ENCODE measurements around the gene STMN3.

Gene STMN3

DNA sequence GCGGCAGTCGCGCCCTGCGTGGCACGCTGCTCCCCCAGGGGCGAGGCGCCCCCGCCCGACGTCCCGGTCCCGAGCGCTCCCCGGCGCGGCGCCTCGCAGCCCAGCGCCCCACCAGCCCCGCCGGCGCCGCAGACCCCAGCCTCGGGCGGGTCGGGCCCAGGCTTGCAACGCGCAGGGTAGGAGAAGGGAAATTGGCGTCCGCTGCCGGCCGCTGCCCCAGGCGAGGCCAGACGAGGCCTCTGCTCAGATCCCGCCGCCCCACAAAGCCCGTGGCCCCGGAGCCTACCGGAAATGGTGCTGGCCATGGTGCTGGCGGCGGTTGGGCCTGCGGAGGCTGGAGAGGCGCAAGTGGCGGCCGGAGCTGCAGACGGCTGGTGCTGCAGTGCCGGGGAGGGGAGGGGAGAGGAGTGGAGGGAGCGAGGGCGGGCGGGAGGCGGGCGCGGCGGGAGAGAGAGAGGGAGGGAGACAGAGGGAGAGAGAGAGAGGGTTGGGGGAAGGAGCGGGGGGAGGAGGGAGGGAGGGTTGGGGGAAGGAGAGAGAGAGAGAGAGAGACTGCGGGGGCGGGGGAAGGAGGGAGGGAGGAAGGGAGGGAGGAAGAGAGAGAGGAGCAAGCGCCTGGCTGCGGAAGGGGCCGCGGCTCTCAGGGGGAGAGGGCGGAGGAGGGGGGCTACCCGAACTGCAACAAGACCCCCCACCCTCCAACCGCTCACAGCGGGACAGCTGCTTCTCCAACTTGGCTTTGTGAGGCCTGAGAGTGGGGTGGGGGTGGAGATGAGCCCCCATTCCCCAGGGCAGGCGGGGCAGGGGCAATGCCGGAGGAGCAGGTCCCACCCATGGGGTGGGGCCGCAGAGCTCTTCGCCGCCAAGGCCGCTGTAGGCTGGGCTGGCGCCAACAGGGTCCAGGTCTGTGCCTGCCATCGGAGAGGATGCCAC lies at the start of gene STMN3:
TSS of gene STMN3 (minus strand) at position 384 of the 933 bp plus-strand sequence. CDS start at position 305, 79 bp downstream.
- peak; percentile 50 for DNase-seq (ENCODE audit: low spot score)

DNA sequence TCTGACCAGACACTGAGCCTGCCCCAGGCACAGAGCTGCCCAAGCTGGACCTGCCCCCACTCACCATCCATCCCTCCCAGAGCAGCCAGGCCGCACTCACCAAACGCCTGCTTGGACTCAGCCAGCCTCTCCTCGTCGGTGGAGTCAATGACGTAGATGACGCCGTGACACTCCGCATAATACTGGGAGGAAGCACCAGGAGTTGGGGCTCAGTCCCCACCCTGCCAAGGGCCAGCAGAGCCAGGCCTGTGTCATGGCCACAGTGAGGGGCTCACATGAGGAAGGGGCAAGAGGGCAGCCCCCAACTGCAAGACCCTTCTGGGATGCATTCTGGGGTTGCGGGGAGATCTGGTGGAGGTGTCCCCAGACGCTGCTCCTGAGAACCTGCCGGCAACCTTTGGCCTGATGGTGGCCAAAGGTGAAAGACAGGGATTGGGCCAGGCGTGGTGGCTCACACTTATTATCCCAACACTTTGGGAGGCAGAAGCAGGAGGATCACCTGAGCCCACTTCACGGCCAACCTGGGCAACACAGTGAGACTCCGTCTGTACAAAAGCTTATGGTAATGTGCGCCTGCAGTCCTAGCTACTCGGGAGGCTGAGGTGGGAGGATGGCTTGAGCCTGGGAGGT lies 48.9 kb upstream of the STMN3 start:
- DNase-seq (ENCODE audit: low spot score), result no peak

DNA sequence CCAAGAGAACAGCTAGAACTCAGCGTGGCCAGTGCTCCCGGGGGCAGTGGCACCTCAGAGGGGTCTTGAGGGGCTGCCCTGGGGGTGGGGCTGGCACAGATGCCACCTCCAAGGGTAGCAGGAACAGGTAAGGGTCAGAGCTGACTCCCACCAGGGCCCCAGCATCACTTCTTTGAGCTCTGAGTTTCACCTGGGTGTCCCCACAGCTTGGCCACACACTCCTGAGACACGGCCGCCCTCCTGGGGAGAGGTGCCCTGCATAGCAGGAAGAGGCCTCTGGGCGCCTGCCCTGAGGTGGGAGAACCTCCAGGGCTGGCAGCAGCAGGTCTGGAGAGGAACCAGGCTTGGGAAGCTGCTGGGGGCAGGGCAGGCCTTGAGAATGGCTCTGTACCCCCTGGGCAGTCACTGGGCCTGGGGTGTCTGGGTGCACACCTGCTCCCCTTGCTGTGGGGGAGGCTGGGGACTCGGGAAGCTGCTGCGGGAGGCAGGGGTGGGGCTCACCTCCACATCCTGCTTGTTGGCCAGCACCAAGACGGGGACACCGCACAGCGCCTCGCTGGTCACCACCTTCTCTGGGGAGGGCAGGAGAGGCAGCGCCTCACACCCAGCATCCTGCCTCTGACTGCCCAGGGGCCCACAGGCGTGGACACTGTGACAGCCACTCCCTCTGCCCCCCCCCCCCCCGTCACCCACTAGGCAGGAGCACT lies 48.3 kb upstream of the STMN3 start:
- DNase-seq (ENCODE audit: low spot score), result no peak

DNA sequence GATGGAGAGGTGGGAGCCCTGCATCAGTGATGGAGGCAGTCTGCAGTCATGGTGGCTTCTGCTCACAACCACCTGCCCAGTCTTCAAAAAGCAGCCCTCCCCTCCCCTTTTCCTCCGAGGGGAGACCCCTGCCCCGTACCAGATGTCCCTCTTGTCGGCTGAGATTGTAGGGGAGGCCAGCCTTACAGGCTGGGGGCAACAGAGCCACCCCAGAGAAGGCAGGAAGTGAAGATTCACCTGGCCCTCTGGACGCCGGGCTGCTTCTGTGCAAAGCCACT lies 47.8 kb upstream of the STMN3 start:
- DNase-seq (ENCODE audit: low spot score), result no peak

DNA sequence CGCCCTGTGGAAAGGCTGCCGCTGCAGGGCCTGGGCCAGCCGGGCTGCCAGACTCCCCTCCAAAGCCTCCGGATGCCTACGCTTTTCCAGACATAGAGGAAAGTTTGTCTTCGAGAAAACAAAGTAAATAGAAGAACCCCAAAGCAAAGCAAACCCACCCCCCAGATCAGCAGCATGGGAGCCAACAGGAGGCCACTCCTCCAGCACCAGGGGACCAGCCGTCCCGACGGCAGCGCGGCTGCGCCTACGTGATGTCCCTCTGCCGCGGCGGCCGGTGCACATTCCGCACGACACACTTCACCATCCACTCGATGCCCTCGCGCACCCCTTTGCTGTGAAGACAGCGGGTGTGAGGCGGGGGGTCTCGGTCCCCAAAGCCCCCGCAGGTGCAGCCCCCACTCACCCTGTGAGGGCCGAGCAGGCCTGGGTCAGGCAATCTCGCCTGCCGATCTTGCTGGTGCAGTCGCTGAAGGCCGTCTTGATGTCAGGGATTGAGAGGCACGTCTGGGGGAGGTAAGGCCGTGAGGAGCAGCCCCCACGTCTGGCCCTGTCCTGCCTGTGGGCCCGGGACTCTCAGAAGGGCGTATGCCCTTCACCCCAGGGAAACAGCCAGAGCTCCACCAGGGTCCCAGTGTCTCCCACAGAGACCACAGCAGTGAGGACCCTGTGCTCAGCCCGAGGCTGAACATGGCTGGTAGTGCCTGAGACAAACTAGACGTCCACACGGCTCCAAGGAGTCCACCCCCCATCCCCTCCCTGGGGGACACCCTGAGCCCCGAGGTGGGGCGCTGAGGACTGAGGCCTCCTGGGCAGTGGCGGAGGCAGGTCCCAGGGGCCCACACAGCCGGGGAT lies 47.2 kb upstream of the STMN3 start:
- DNase-seq (ENCODE audit: low spot score), result no peak

DNA sequence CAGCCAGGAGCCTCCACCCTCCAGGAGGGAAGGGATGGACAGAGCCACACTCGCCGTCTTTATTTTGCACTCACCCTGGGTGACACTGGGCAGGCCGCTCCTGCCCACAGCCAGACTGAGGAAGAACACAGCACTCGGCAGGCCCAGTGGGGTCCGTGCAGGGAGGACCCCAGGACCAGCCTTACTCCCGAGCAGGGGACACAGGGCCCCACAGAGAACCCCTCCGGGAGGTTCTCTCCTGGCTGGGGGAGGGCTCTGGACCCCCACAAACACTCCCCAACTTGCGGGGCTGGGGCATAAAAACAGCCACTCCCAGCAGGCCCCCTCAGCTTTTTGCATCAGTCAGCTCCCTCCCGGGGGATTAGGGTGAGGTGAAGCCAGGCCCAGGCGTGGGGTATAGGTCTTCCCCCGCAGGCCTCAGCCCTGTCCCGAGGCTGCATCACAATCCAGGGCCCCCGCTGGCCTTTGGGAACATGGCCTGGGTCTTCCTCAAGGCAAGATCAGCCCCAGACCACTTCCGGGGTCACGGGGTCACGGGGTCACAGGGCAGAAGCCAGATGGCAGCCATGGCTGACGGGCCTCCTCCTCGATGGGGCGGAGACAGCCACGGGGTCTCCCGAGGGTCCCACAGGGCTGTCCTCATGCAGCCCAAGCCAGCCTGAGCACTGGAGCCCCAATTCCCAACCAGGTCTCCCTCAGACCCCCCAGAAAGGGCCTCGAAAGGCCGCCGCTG lies 46.4 kb upstream of the STMN3 start:
- no peak for DNase-seq (ENCODE audit: low spot score)

DNA sequence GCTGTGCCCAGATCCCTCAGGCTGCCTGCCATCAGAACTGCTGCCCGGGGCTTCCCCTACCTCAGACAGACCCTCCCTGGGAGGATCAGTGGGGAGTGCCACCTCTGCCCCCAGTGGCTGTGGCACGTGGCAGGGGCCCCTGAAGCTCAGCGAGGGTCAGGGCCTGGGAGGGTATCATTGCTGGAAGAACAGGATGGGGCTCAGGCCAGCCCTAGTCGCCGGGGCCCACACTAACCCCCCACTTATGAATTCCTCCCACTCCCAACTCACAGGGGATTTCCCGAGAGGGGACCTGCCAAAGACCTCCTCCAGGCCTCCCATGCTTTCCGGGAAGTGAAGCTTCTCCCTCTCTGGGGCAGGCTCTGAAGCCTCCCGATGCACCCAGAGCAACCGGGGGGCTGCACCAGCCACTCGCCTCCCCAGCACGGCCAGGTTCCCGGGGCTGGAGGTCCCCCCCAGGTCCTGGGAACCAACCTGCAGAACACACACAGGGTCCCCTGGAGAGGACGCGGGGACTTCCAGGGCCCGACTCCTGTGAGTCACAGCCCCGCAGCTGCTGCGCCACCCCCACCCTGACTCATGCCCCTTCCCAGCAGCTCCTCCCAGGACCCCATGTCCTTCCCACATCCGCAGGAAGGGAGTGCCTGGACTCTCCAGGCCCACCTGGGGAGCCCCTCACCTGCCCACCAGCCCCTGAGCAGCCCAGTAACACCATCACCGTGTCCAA lies 45.7 kb upstream of the STMN3 start:
- no peak for DNase-seq (ENCODE audit: low spot score)

DNA sequence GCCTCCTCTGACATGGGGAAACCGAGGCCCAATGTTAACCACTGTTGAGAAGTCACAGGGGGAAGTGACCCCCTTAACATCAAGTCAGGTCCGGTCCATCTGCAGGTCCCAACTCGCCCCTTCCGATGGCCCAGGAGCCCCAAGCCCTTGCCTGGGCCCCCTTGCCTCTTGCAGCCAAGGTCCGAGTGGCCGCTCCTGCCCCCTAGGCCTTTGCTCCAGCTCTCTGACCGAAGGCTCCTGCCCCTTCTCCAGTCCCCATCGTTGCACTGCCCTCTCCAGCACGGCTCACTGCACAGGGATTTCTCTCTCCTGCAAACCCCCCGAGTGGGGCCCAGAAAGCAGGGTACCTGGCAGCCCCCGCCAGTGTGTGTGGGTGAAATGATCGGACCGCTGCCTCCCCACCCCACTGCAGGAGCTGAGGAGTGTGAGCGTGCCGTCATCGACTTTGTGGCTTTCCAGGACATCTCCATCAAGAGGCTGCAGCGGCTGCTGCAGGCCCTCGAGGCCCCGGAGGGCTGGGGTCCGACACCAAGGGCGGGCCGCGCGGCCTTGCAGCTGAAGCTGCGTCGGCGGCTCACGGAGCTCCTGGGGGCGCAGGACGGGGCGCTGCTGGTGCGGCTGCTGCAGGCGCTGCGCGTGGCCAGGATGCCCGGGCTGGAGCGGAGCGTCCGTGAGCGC lies 44.8 kb upstream of the STMN3 start:
- DNase-seq (ENCODE audit: low spot score), result no peak

DNA sequence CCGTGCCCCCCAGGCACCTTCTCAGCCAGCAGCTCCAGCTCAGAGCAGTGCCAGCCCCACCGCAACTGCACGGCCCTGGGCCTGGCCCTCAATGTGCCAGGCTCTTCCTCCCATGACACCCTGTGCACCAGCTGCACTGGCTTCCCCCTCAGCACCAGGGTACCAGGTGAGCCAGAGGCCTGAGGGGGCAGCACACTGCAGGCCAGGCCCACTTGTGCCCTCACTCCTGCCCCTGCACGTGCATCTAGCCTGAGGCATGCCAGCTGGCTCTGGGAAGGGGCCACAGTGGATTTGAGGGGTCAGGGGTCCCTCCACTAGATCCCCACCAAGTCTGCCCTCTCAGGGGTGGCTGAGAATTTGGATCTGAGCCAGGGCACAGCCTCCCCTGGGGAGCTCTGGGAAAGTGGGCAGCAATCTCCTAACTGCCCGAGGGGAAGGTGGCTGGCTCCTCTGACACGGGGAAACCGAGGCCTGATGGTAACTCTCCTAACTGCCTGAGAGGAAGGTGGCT lies 44.2 kb upstream of the STMN3 start:
- DNase-seq (ENCODE audit: low spot score), result no peak

DNA sequence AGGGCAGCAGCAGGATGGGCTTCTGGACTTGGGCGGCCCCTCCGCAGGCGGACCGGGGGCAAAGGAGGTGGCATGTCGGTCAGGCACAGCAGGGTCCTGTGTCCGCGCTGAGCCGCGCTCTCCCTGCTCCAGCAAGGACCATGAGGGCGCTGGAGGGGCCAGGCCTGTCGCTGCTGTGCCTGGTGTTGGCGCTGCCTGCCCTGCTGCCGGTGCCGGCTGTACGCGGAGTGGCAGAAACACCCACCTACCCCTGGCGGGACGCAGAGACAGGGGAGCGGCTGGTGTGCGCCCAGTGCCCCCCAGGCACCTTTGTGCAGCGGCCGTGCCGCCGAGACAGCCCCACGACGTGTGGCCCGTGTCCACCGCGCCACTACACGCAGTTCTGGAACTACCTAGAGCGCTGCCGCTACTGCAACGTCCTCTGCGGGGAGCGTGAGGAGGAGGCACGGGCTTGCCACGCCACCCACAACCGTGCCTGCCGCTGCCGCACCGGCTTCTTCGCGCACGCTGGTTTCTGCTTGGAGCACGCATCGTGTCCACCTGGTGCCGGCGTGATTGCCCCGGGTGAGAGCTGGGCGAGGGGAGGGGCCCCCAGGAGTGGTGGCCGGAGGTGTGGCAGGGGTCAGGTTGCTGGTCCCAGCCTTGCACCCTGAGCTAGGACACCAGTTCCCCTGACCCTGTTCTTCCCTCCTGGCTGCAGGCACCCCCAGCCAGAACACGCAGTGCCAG lies 43.6 kb upstream of the STMN3 start, which contains the start of gene TNFRSF6B:
TSS of gene TNFRSF6B (plus strand) at position 25 of the 729 bp plus-strand sequence. CDS start at position 141, 116 bp downstream.
- DNase-seq (ENCODE audit: low spot score), result no peak

DNA sequence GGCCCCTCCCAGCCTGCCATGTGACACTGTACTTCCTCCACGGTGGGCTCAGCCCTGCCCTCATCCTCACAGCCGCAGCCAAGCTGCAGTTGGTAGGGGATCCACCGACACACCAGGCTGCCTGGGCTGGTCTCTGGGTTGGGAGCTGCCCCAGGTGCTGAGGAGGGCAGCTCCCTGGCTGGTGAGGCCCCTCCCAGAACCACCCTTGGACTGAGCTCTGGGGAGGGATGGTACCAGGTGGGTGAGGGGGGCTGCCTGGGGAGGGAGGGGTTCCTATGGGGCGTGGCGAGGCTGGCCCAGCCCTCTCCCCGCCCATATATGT lies 43.0 kb upstream of the STMN3 start:
- no peak for DNase-seq (ENCODE audit: low spot score)

DNA sequence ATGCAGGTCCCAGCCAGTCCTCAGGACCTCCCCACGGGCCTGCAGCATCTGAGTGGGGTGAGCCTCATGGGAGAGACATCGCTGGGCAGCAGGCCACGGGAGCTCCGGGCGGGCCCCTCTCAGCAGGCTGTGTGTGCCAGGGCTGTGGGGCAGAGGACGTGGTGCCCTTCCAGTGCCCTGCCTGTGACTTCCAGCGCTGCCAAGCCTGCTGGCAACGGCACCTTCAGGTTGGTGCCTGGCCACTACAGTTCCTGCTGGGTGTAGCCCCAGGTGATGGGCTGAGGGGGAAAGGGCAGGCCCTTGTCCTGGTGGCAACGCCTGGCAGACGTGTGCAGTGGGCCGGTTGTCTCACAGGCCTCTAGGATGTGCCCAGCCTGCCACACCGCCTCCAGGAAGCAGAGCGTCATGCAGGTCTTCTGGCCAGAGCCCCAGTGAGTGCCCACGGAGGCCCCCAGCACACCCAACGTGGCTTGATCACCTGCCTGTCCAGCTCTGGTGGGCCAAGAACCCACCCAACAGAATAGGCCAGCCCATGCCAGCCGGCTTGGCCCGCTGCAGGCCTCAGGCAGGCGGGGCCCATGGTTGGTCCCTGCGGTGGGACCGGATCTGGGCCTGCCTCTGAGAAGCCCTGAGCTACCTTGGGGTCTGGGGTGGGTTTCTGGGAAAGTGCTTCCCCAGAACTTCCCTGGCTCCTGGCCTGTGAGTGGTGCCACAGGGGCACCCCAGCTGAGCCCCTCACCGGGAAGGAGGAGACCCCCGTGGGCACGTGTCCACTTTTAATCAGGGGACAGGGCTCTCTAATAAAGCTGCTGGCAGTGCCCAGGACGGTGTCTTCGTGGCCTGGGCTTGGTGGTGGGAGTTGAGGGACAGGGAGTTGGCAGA lies 42.4 kb upstream of the STMN3 start:
- no peak for DNase-seq (ENCODE audit: low spot score)

DNA sequence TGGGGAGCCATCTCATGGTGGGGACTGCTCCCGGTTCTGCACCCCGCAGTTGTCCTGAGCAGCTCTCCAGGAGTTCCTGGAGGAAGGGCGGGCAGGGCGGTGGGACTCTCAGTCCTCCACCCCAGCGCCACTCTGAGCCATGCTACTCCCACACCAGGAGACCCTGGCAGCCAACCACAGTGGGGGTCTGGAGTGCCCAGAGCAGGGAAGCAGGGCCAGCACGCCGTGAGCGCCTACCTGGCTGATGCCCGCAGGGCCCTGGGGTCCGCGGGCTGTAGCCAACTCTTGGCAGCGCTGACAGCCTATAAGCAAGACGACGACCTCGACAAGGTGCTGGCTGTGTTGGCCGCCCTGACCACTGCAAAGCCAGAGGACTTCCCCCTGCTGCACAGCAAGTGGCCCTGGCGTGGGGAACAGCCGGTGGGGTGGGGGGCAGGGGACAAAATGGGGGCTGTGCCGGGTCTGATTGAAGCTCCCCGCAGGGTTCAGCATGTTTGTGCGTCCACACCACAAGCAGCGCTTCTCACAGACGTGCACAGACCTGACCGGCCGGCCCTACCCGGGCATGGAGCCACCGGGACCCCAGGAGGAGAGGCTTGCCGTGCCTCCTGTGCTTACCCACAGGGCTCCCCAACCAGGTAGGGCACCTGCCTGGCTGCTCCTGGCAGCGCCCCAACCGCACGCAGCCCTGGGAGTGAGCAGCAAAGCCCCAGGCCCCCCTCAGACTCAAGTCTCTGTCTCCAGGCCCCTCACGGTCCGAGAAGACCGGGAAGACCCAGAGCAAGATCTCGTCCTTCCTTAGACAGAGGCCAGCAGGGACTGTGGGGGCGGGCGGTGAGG lies 41.6 kb upstream of the STMN3 start:
- no peak for DNase-seq (ENCODE audit: low spot score)

DNA sequence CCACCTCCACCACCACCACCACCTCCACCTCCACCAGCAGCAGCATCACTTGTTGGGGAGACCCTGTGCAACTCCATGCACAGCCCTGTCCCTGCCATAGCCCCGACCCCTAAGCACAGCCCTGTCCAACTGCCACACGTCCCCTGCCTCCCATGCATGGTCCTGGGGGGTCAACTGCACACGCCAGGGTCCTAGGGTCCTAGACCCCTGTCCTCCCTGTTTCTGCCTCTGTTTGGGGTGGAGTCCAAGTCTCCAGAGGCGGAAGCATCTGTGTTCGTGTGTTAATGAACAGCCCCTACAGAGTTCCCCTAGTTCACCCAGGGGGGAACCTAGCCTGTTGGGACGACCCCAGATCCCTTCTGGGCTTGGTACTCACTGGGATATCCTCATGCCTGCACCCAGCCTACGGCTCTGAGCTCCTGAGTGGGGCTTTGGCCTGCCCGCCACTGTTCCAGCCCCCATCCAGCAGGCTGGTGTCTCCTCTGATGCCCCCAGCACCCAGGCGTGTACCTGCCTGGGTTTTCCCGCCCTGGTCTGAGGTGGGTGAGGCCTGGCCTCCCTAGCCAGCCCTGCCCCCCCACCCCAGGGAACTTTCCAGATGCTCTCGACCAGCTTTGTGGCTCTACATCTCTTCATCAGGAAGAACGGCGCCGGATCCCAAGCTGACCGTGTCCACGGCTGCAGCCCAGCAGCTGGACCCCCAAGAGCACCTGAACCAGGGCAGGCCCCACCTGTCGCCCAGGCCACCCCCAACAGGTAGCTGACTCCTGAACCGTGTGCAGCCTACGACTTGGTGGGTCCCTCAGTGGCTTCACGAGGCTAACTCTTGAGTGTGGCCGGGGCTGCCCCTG lies 40.7 kb upstream of the STMN3 start:
- no peak for DNase-seq (ENCODE audit: low spot score)

DNA sequence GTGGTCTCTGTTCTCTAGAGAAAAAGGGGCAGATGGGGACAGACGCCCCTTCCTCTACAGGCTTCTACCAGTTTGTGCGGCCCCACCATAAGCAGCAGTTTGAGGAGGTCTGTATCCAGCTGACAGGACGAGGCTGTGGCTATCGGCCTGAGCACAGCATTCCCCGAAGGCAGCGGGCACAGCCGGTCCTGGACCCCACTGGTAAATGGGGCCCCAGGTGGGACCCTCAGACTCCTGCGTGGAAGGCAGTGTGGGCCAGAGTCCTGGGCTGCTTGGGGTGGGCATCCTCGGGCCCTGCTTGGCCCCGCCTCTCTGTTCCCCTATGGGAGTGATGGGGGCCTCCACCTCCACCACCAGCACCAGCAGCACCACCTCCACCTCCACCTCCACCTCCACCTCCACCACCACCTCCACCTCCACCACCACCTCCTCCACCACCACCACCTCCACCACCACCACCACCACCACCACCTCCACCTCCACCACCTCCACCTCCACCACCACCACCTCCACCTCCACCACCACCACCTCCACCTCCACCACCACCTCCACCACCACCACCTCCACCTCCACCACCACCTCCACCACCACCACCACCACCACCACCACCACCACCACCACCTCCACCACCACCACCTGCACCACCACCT lies 40.0 kb upstream of the STMN3 start:
- DNase-seq (ENCODE audit: low spot score), result no peak

Measured in germinal center (tissue), 1 donor.